Posterior cingulate gyrus (tissue), 11 donors: Measurements from ENCODE around the gene RAD51B.

Experiments
- DNase-seq, 10 donors: peaks; one replicate each; pipeline versions ENCODE4 v3.0.0 to v3.0.0-alpha.2; 2020 to 2021; ENCODE audit warnings: mixed read lengths in 3 of 10
- intact Hi-C: fragments of 100-400 bp; cut with DNase I; formaldehyde crosslinking; loops from one replicate; pipeline ENCODE4 v1.15.1; 2023

The RAD51B gene

GRCh38 chr14:68236582-68237458 is 417.2 kb downstream of the RAD51B start:
- no peak for DNase-seq
- intact Hi-C loops = no loop called here

- intact Hi-C loops = no loop called here
- DNase-seq = no peak
These were observed 419.0 kb downstream of the RAD51B start for GRCh38 chr14:68238551-68238950.

DNA sequence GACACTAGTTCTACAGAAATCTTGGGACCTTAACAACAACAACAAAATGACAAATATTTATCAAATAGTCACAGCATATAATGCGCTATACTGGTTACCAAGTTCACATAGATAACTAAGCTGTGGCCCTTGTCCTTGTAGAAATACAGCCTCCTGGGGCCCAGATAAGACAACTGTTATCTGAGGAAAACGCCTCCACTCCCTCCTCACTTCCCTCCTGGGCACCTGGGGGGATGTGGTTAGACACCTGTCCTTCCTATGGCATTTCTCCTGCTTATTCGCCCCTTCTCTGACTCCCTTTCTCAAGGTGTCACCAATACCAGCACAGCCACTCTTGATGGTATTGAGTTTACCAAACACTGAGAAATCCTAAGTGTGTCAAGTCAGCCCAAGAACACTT is 419.4 kb downstream of the RAD51B start:
- intact Hi-C loops = no loop called here
- no peak for DNase-seq

GRCh38 chr14:68239988-68240771 is 420.6 kb downstream of the RAD51B start:
- intact Hi-C loops = loop anchor here (10.0 kb wide), 1 partner anchor 295 kb away; no protein-coding TSS in a partner anchor
- DNase-seq = no peak

- DNase-seq = no peak
- intact Hi-C loops = loop anchor here (10.0 kb wide), 1 partner anchor 297 kb away; no protein-coding TSS in a partner anchor
These were observed 422.4 kb downstream of the RAD51B start for GRCh38 chr14:68241862-68242487.

GRCh38 chr14:68243450-68244010 is 424.0 kb downstream of the RAD51B start:
- no peak for DNase-seq
- intact Hi-C loops = loop anchor here (10.0 kb wide), 1 partner anchor 299 kb away; no protein-coding TSS in a partner anchor

DNA sequence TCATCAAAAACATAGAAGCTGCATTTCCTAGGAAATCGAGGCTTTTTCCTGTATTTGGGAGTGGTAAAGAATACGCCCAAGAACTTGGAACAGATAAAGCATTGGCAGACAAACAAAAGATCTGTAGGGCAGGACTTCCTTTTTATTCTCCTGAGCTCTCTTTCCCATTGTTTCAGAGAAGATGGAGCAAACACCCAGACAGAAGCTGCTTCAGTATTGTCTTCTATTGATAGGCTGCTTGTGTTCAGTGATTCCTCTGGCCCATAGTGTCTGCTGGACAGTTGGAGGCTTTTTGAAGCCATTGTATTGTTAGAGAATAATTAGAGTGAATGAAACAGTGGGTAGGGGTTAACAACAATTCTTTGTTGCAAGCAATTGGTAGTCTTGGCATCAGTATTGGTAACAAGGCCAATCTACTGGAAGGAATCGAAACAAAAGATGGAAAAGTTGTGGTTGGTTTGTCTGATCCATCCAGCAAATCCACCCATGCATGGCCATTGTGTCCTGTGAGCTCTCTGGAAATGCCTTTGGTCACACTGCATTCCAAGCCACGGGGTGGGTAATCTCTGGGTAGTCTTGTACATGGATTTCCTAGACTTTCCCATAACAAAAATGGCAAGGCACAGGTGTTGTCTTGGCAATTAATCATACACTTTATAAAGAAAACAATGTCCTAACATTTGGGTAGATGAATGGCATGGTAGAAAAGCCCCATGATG is 424.8 kb downstream of the RAD51B start:
- intact Hi-C loops = loop anchor here (10.0 kb wide), 1 partner anchor 300 kb away; no protein-coding TSS in a partner anchor
- DNase-seq = no peak

- DNase-seq = no peak
- intact Hi-C loops = loop anchor here (10.0 kb wide), 1 partner anchor 301 kb away; no protein-coding TSS in a partner anchor
These were observed 425.8 kb downstream of the RAD51B start for GRCh38 chr14:68245146-68246073.

GRCh38 chr14:68246074-68246785 is 426.7 kb downstream of the RAD51B start:
- DNase-seq = no peak
- intact Hi-C loops = loop anchor here (10.0 kb wide), 1 partner anchor 301 kb away; no protein-coding TSS in a partner anchor

GRCh38 chr14:68246786-68247105 is 427.2 kb downstream of the RAD51B start:
- intact Hi-C loops = loop anchor here (10.0 kb wide), 1 partner anchor 302 kb away; no protein-coding TSS in a partner anchor
- DNase-seq = no peak

- DNase-seq = no peak
- intact Hi-C loops = loop anchor here (10.0 kb wide), 1 partner anchor 302 kb away; no protein-coding TSS in a partner anchor
These were observed 427.7 kb downstream of the RAD51B start for GRCh38 chr14:68247274-68247673.

GRCh38 chr14:68247676-68248268 is 428.2 kb downstream of the RAD51B start:
- DNase-seq = no peak
- intact Hi-C loops = loop anchor here (1.0 to 10.0 kb wide), 3 partner anchors 303 to 569 kb away; no protein-coding TSS in a partner anchor

- intact Hi-C loops = loop anchor here (1.0 to 10.0 kb wide), 3 partner anchors 304 to 568 kb away; no protein-coding TSS in a partner anchor
- DNase-seq = peak in 3 of 10 donors; percentile 10 to 80 (median 78)
These were observed 429.1 kb downstream of the RAD51B start for GRCh38 chr14:68248481-68249255.

DNA sequence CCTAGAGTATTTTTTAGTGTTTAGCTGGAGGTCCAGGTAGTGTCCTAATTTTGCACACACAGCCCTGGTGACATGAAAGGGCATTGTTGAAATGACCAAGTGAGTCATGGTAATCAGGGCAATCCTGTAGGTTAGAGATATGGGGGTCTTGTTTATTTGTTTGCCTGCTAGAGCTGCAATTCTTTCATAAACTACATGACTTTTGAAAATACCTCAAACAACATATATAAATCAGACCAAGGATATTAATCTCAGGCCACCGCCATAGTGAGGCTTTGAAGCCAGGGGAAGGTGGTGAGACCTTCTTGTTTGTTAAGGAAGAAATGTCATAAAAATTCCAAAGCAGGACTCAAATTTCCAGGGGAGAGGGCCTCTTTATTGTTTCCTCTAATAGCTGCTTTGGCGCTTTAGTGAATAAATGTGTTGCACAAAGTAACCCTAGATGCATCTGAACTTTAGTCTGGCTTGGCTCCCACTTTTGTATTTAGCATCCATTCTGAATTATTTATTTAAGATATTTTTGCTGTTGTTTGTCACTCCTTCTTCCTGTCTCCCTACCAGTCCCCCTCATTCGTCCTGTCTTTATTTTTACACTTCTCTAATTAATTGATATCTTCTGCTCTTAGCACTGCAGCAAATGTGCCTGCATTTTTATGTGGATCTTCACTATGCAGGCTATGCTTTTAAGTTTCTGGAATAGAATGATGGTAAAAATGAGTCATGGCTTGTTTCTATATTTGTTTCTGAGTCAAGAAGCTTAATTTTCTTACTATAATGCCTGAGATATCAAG is 430.3 kb downstream of the RAD51B start:
- intact Hi-C loops = loop anchor here (10.0 kb wide), 2 partner anchors 155 to 305 kb away; no protein-coding TSS in a partner anchor
- no peak for DNase-seq

- DNase-seq = no peak
- intact Hi-C loops = loop anchor here (10.0 kb wide), 1 partner anchor 154 kb away; no protein-coding TSS in a partner anchor
These were observed 431.6 kb downstream of the RAD51B start for GRCh38 chr14:68250927-68251768.
